Spinal cord (tissue), 10 donors: Measurements from ENCODE around the gene RHOB. TPM values are rescaled to one million over a fixed set of nuclear protein-coding genes. Genes with fewer than 3 reads are reported as not detected.
"Not testable (repeated sequence)": the region's sequence is repeated elsewhere in the genome, so short reads cannot be mapped to it uniquely, and the experiment has no call there.

ENCODE experiments used
- DNase-seq, 6 donors: peaks; one replicate each; pipeline versions ENCODE4 v3.0.0 to v3.0.0-alpha.2; 2013 to 2015; ENCODE audit warnings: low spot score in 6 of 6, low read depth in 4 of 6
- H3K27ac ChIP-seq: one replicate; pipeline ENCODE4 v1.5.1; 2013; ENCODE audit warnings: low read depth, low read length, control low read depth
- H3K27me3 ChIP-seq: one replicate; pipeline ENCODE4 v1.6.1; 2013; ENCODE audit warnings: low read length; ENCODE audit not compliant: control insufficient read depth, insufficient read depth
- H3K36me3 ChIP-seq: one replicate; pipeline ENCODE4 v1.6.1; 2013; ENCODE audit warnings: low read length; ENCODE audit not compliant: control insufficient read depth, insufficient read depth
- H3K4me1 ChIP-seq: one replicate; pipeline ENCODE4 v1.6.1; 2013; ENCODE audit warnings: low read length; ENCODE audit not compliant: control insufficient read depth, insufficient read depth
- H3K4me3 ChIP-seq: one replicate; pipeline ENCODE4 v1.5.1; 2013; ENCODE audit warnings: low read depth, low read length, control low read depth
- H3K9me3 ChIP-seq: one replicate; pipeline ENCODE4 v1.6.1; 2013; ENCODE audit warnings: low read length; ENCODE audit not compliant: control insufficient read depth, insufficient read depth
- WGBS: methylation state at CpG from one replicate; pipeline ENCODE4 v1.1.5; 2013; ENCODE audit warnings: missing lambda C conversion rate; ENCODE audit not compliant: insufficient coverage; 5-methylcytosine and 5-hydroxymethylcytosine counted together
- polyA plus RNA-seq, 2 donors: library from polyadenylated mRNA; unstranded; fragments of 120-200 nt; gene quantifications; one replicate each; pipeline ENCODE4 v1.2.1, GENCODE V29; 2013; ENCODE audit not compliant: insufficient read length in 2 of 2
- total RNA-seq, 2 donors: library from RNA; depleted of rRNA in 1 of 2; stranded (reverse); fragments of 120-200 nt in 1 of 2; fragments of >200 nt in 1 of 2; gene quantifications; one replicate each; pipeline versions ENCODE4 v1.2.3 to v1.2.4, GENCODE V29; 2013 to 2014
- donor health status: healthy.

The RHOB gene
- total and polyA plus RNA-seq, 4 donors, result 193 to 309 (median 231) TPM

- Histone ChIP-seq H3K36me3 (no peaks in the 10 kb centered on the region), H3K27ac (no peak overlapping the region), H3K4me3 (no peak overlapping the region), H3K27me3 (no peaks in the 10 kb centered on the region), H3K4me1 (peaks cover 12% of the 10 kb centered on the region), H3K9me3 (no peaks in the 10 kb centered on the region)
- no peak for DNase-seq
- no CpG with 5 or more reads among the region's 3 CpGs for WGBS
Measured at GRCh38 chr2:20456636-20457426, 10.0 kb downstream of the RHOB start.

GRCh38 chr2:20457661-20458630, 11.1 kb downstream of the RHOB start:
- DNase-seq, result no peak
- peaks cover 3% of the 10 kb centered on the region for H3K4me1 ChIP-seq
- no peaks in the 10 kb centered on the region for H3K9me3 ChIP-seq
- H3K36me3 ChIP-seq, result no peaks in the 10 kb centered on the region
- H3K4me3 ChIP-seq, result no peak overlapping the region
- H3K27me3 ChIP-seq, result no peaks in the 10 kb centered on the region
- H3K27ac ChIP-seq, result no peak overlapping the region
- WGBS, result 92% methylated on average over 6 of the region's 10 CpGs

DNA sequence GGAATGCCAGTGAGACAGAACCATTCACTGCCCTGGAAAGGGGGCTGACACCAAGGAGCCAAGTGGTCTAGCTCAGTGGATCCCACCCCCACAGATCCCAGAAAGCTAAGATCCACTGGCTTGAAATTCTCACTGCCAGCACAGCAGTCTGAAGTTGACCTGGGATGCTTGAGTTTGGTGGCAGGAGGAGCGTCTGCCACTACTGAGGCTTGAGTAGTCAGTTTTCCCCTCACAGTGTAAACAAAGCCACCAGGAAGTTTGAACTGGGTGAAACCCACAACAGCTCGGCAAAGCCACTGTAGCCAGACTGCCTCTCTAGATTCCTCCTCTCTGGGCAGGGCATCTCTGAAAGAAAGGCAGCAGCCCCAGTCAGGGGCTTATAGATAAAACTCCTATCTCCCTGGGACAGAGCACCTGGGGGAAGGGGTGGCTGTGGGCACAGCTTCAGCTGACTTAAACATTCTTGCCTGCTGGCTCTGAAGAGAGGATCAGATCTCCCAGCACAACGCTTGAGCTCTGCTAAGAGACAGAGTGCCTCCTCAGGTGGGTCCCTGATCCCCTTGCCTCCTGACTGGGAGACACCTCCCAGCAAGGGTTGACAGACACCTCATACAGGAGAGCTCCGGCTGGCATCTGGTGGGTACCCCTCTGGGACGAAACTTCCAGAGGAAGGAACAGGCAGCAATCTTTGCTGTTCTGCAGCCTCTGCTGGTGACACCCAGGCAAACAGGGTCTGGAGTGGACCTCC, 12.0 kb downstream of the RHOB start:
- WGBS, result 92% methylated on average over 3 of the region's 5 CpGs
- not testable (repeated sequence) for H3K4me3 ChIP-seq, H3K36me3 ChIP-seq, H3K27me3 ChIP-seq, DNase-seq, H3K9me3 ChIP-seq, H3K4me1 ChIP-seq, H3K27ac ChIP-seq

DNA sequence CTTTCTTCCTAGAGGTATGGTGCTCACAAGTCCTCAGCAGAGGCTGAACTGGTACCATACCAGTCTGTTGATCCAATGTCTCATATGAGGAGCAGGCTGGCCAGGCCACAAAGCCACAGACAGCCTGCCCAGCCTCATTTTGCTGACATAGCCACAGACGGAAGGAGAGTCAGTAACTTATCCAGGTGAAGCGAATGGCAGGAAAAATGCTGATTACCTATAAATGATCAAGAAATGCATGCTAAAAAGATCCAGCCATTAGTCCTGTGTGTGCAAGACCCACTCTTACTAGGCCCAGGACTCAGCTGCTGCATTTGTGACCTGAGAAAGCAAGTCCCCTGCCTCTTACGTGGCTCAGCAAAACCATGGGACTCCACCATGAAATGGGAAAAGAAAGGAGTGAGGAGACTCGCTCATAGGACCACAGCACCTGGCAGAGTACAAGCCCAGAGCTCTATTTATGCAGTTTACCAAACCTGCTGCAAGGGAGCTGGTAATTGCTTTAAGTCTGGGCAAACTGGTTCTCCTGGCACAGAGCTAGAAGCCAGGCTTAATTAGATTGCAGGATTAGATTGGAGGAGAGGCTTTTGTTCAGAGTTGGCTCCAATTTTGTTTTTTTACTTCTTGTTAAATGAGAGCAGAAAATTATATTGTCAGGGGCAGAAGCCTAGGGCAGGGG, 19.0 kb downstream of the RHOB start:
- no peaks in the 10 kb centered on the region for H3K9me3 ChIP-seq
- DNase-seq, result peak in 2 of 6 donors; percentile 49 to 77
- no peaks in the 10 kb centered on the region for H3K36me3 ChIP-seq
- H3K4me3 ChIP-seq, result no peak overlapping the region
- no peak overlapping the region for H3K27ac ChIP-seq
- 50% methylated on average over 2 of the region's 4 CpGs for WGBS
- no peaks in the 10 kb centered on the region for H3K27me3 ChIP-seq
- peaks cover 14% of the 10 kb centered on the region for H3K4me1 ChIP-seq

- WGBS, result 95% methylated on average over 9 of the region's 11 CpGs
- no peak overlapping the region for H3K27ac ChIP-seq
Measured at GRCh38 chr2:20467789-20468548, 21.1 kb downstream of the RHOB start.

DNA sequence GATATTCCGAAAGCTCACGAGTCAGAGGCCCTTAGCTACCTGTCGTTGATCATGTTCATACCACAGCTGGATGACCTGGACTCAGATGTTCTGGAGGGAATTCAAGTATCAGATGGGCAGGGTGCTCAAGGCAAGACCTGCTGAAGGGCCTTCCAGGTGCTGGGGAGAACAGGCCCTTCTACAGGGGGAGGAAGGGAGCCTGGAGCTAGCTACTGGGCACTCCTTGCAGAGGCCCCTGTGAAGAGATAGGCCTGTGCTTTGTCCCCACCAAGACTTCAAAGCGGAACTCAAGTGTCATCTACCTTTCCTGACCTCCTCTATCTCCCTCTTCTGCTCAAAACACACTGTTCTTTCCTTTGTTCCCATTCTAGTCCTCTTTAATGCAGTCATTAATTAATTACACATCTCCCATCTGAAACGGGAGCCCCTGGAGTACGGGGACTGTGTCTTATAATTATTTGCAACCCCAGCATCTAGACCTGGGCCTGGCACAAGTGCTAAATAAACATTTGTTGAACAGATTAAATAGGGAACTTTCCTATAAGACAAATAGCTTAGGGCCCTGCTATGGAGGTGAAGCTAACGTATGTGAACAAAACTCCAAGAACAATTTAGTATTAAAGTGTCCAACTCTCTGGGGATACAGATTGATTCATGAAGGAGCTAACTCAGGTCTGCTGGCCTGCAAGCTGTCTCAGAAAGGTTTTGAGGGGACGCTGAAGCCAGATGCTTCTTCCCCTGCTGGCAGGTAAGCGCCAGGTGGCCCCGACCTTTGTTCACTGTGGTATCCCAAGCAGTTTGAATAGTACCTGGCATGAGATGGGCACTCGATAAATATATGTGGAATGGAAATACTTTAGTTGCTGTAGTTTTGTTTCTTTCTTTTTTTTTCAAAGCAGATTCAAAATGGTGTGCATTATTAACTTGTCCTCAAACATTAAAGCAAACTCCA, 22.0 kb downstream of the RHOB start:
- Histone ChIP-seq H3K4me1 (peaks cover 20% of the 10 kb centered on the region), H3K27ac (no peak overlapping the region), H3K9me3 (no peaks in the 10 kb centered on the region), H3K27me3 (no peaks in the 10 kb centered on the region), H3K4me3 (no peak overlapping the region), H3K36me3 (no peaks in the 10 kb centered on the region)
- 92% methylated on average over 7 of the region's 11 CpGs for WGBS
- DNase-seq, result no peak

More at GRCh38 chr2:20467789-20468548, 21.1 kb downstream of the RHOB start:
- no peaks in the 10 kb centered on the region for H3K9me3 ChIP-seq
- peaks cover 17% of the 10 kb centered on the region for H3K4me1 ChIP-seq
- no peaks in the 10 kb centered on the region for H3K36me3 ChIP-seq
- H3K4me3 ChIP-seq, result no peak overlapping the region
- no peaks in the 10 kb centered on the region for H3K27me3 ChIP-seq
- DNase-seq, result no peak

- Histone ChIP-seq H3K4me1 (peaks cover 27% of the 10 kb centered on the region), H3K27ac (no peak overlapping the region), H3K9me3 (no peaks in the 10 kb centered on the region), H3K36me3 (no peaks in the 10 kb centered on the region), H3K27me3 (no peaks in the 10 kb centered on the region), H3K4me3 (no peak overlapping the region)
- no peak for DNase-seq
- 86% methylated on average over 8 of the region's 8 CpGs for WGBS
Measured at GRCh38 chr2:20469595-20469994, 22.7 kb downstream of the RHOB start.

GRCh38 chr2:20470211-20470610, 23.3 kb downstream of the RHOB start:
- H3K27ac ChIP-seq, result no peak overlapping the region
- DNase-seq, result no peak
- H3K36me3 ChIP-seq, result no peaks in the 10 kb centered on the region
- H3K9me3 ChIP-seq, result no peaks in the 10 kb centered on the region
- 60% methylated on average over 1 of the region's 6 CpGs for WGBS
- peaks cover 32% of the 10 kb centered on the region for H3K4me1 ChIP-seq
- no peaks in the 10 kb centered on the region for H3K27me3 ChIP-seq
- no peak overlapping the region for H3K4me3 ChIP-seq
